IMR-90 (cell line): ENCODE results near the gene MSH6. TPM values are rescaled to one million over a fixed set of nuclear protein-coding genes. Genes with fewer than 3 reads are reported as not detected.

Experiments
- ATAC-seq: fragments of 200-7000 bp; cut with Tn5 transposase; 2 replicates; pipeline ENCODE4 v1.9.1; 2020; ENCODE audit warnings: low read depth, mild to moderate bottlenecking, moderate library complexity
- BruUV-seq: library from RNA; stranded (reverse); fragments of 400-500 nt; replicated peaks from 2 replicates; lab custom pipeline; 2021; lab: Mats Ljungman, UMichigan
- CTCF ChIA-PET: fragments of 300-600 bp; formaldehyde crosslinking; extraction: SDS; loops from one replicate; lab custom pipeline; 2021; ENCODE audit warnings: antibody characterized with exemption; lab: Yijun Ruan, JAX
- POLR2A ChIA-PET: fragments of 300-600 bp; sonication (Branson Sonifier 250); formaldehyde crosslinking; loops from one replicate; lab custom pipeline; 2022; ENCODE audit warnings: antibody characterized with exemption; ENCODE audit not compliant: unreplicated experiment; lab: Charles Lee
- DNase-seq: peaks from one replicate; pipeline ENCODE4 v3.0.0; 2013
- H2AFZ ChIP-seq: replicated peaks from 2 replicates; pipeline ENCODE3; 2013; ENCODE audit warnings: low read length, mild to moderate bottlenecking; ENCODE audit not compliant: poor library complexity
- H2AK5ac ChIP-seq: 2 replicates; pipeline ENCODE4 v1.6.1; 2013; ENCODE audit warnings: low read depth, low read length, inconsistent platforms
- H2AK9ac ChIP-seq: replicated peaks from 2 replicates; pipeline ENCODE3; 2013; ENCODE audit warnings: mild to moderate bottlenecking, low read depth, low read length, moderate library complexity; ENCODE audit not compliant: poor library complexity
- H2BK120ac ChIP-seq: 2 replicates; pipeline ENCODE4 v1.6.1; 2013; ENCODE audit warnings: low read depth, low read length, inconsistent platforms
- H2BK15ac ChIP-seq: 3 replicates; pipeline ENCODE4 v1.6.1; 2013; ENCODE audit warnings: low read depth, low read length, inconsistent platforms
- H2BK20ac ChIP-seq: 2 replicates; pipeline ENCODE4 v1.6.1; 2013; ENCODE audit warnings: low read depth, mild to moderate bottlenecking, inconsistent platforms, low read length, moderate library complexity
- H2BK5ac ChIP-seq: 2 replicates; pipeline ENCODE4 v1.6.1; 2013; ENCODE audit warnings: mild to moderate bottlenecking, low read depth, low read length, inconsistent platforms; ENCODE audit not compliant: poor library complexity, severe bottlenecking
- H3K14ac ChIP-seq: replicated peaks from 2 replicates; pipeline ENCODE4 v1.6.1; 2013; ENCODE audit warnings: low read depth, low read length, inconsistent platforms
- H3K18ac ChIP-seq: 2 replicates; pipeline ENCODE4 v1.6.1; 2013; ENCODE audit warnings: low read depth, low read length, control low read depth
- H3K23ac ChIP-seq: 2 replicates; pipeline ENCODE4 v1.6.1; 2013; ENCODE audit warnings: low read depth, low read length, inconsistent platforms
- H3K27ac ChIP-seq: 2 replicates; pipeline ENCODE4 v1.5.1; 2013; ENCODE audit warnings: mild to moderate bottlenecking, control low read depth, low read length; ENCODE audit not compliant: insufficient read depth
- H3K27me3 ChIP-seq: 2 replicates; pipeline ENCODE4 v1.6.1; 2013; ENCODE audit warnings: low read length; ENCODE audit not compliant: control insufficient read depth, insufficient read depth
- H3K36me3 ChIP-seq: 2 replicates; pipeline ENCODE4 v1.6.1; 2013; ENCODE audit warnings: low read length, mixed read lengths; ENCODE audit not compliant: control insufficient read depth, insufficient read depth
- H3K4ac ChIP-seq: 2 replicates; pipeline ENCODE4 v1.6.1; 2013; ENCODE audit warnings: low read depth, low read length, inconsistent platforms
- H3K4me1 ChIP-seq: 2 replicates; pipeline ENCODE4 v1.6.1; 2013; ENCODE audit warnings: low read length, mixed read lengths; ENCODE audit not compliant: control insufficient read depth, insufficient read depth
- H3K4me2 ChIP-seq: 2 replicates; pipeline ENCODE4 v1.6.1; 2013; ENCODE audit warnings: low read depth, mild to moderate bottlenecking, control low read depth, low read length, moderate library complexity
- H3K4me3 ChIP-seq: 2 replicates; pipeline ENCODE4 v1.5.1; 2013; ENCODE audit warnings: low read depth, mild to moderate bottlenecking, control low read depth, low read length, moderate library complexity; ENCODE audit not compliant: insufficient read depth
- H3K56ac ChIP-seq: 2 replicates; pipeline ENCODE4 v1.6.1; 2013; ENCODE audit warnings: low read length, inconsistent platforms; ENCODE audit not compliant: insufficient read depth; ENCODE audit errors: extremely low read depth
- H3K79me1 ChIP-seq, 2 experiments: 2 replicates each; pipeline ENCODE4 v1.6.1; 2013; ENCODE audit warnings: low read length in 2 of 2, inconsistent platforms in 1 of 2, low read depth in 1 of 2
- H3K9ac ChIP-seq: 2 replicates; pipeline ENCODE4 v1.6.1; 2013; ENCODE audit warnings: low read depth, low read length, control low read depth
- H3K9me1 ChIP-seq: 2 replicates; pipeline ENCODE4 v1.6.1; 2013; ENCODE audit warnings: low read length, inconsistent platforms; ENCODE audit not compliant: insufficient read depth
- H3K9me3 ChIP-seq: 2 replicates; pipeline ENCODE4 v1.6.1; 2013; ENCODE audit warnings: low read length; ENCODE audit not compliant: control insufficient read depth, insufficient read depth
- H4K20me1 ChIP-seq: 2 replicates; pipeline ENCODE4 v1.6.1; 2013; ENCODE audit warnings: low read length, inconsistent platforms; ENCODE audit not compliant: insufficient read depth
- H4K5ac ChIP-seq: 2 replicates; pipeline ENCODE4 v1.6.1; 2013; ENCODE audit warnings: mild to moderate bottlenecking, low read depth, low read length, control low read depth
- H4K8ac ChIP-seq, 2 experiments: 2 replicates each; pipeline ENCODE4 v1.6.1; 2013; ENCODE audit warnings: low read depth in 2 of 2, low read length in 2 of 2, control low read depth in 1 of 2, inconsistent platforms in 1 of 2
- H4K91ac ChIP-seq: 2 replicates; pipeline ENCODE4 v1.6.1; 2013; ENCODE audit warnings: low read depth, low read length, inconsistent platforms; ENCODE audit not compliant: insufficient read depth
- CEBPB ChIP-seq: IDR thresholded peaks from 2 replicates; pipeline ENCODE4 v1.6.1; 2012; ENCODE audit warnings: low read depth, low read length, improper control_type of control experiment
- NFE2L2 ChIP-seq: fragments of 150-350 bp; IDR thresholded peaks from 2 replicates; pipeline ENCODE4 v1.6.1; 2016; ENCODE audit warnings: low read depth, mild to moderate bottlenecking, low read length
- WGBS, 2 experiments: methylation state at CpG; one replicate each; pipeline versions ENCODE4 v1.1.5 to v1.1.7; 2013; ENCODE audit warnings: missing lambda C conversion rate in 2 of 2; ENCODE audit not compliant: insufficient read length in 1 of 2; ENCODE audit errors: extremely low coverage in 2 of 2; 5-methylcytosine and 5-hydroxymethylcytosine counted together
- dilution Hi-C: fragments of 300-500 bp; cut with HindIII; formaldehyde crosslinking; loops from one replicate; pipeline ENCODE4 v1.14.3; 2018; ENCODE audit warnings: low sequenced_read_pairs; ENCODE audit not compliant: unreplicated experiment
- in situ Hi-C: fragments of 300-500 bp; cut with MboI; formaldehyde crosslinking; loops from 3 replicates; pipeline ENCODE4 v1.14.3; 2019; ENCODE audit warnings: low sequenced_read_pairs, inconsistent platforms, mixed read lengths
- intact Hi-C: fragments of 100-400 bp; cut with micrococcal nuclease; formaldehyde crosslinking; loops from 2 replicates; pipeline ENCODE4 v1.10.0; 2022
- polyA plus RNA-seq, 3 experiments: library from polyadenylated mRNA; depleted of rRNA; stranded (reverse); fragments of >200 nt; gene quantifications; 2 replicates each; pipeline ENCODE4 v1.2.3, GENCODE V29; 2012; ENCODE audit warnings: low replicate concordance in 1 of 3
- total RNA-seq: library from RNA; depleted of rRNA; stranded (reverse); fragments of >200 nt; gene quantifications from 2 replicates; pipeline ENCODE4 v1.2.3, GENCODE V29; 2012

Gene MSH6
- total and polyA plus RNA-seq, 2 of the 4 experiments (the other 2 are of a cell fraction), result 17.1 to 48.9 TPM

GRCh38 chr2:47769318-47769717, 13.6 kb upstream of the MSH6 start:
- H3K9me3 ChIP-seq, result peaks cover 6% of the 10 kb centered on the region
- no peak overlapping the region for H3K18ac ChIP-seq
- no peak overlapping the region for H2BK15ac ChIP-seq
- H3K4me3 ChIP-seq, result no peak overlapping the region
- no peak overlapping the region for H3K23ac ChIP-seq
- no peak overlapping the region for H3K27ac ChIP-seq
- CTCF ChIA-PET, result interaction anchor here (4.9 kb wide), 1 partner anchor 332 kb away, joined by 39 read pairs; no protein-coding TSS in a partner anchor
- no peak overlapping the region for H2AK9ac ChIP-seq
- BruUV-seq, result no TSS peak
- no peak overlapping the region for H2BK20ac ChIP-seq
- dilution Hi-C loops (no loop called here), in situ Hi-C loops (loop anchor here (5.0 kb wide), 2 partner anchors 332 to 432 kb away; no protein-coding TSS in a partner anchor), intact Hi-C loops (loop anchor here (5.0 kb wide), 1 partner anchor 338 kb away; no protein-coding TSS in a partner anchor)
- WGBS, 2 experiments, result no CpG with 5 or more reads among the region's 9 CpGs
- no peak overlapping the region for H3K4ac ChIP-seq
- H4K20me1 ChIP-seq, result no peaks in the 10 kb centered on the region
- H3K4me1 ChIP-seq, result peaks cover 2% of the 10 kb centered on the region; the same call in 1 of the 2 replicates
- H3K9ac ChIP-seq, result no peak overlapping the region
- no peak overlapping the region for H4K5ac ChIP-seq
- H3K36me3 ChIP-seq, result no peaks in the 10 kb centered on the region
- POLR2A ChIA-PET, result no interaction called here
- ATAC-seq, result no peak
- no peak overlapping the region for H3K14ac ChIP-seq
- no peak overlapping the region for H4K91ac ChIP-seq
- no peak overlapping the region for H3K56ac ChIP-seq
- no peaks in the 10 kb centered on the region for H3K9me1 ChIP-seq
- H2AK5ac ChIP-seq, result no peak overlapping the region
- no peak overlapping the region for H2BK120ac ChIP-seq
- H2AFZ ChIP-seq, result no peak overlapping the region
- peak; percentile 16; the same call in 1 of the 2 replicates for TF ChIP-seq CEBPB
- TF ChIP-seq NFE2L2, result no peak
- no peak for DNase-seq
- H2BK5ac ChIP-seq, result no peak overlapping the region
- H3K4me2 ChIP-seq, result no peak overlapping the region
- 0 out of 2 replicates have a peak, but pooled peaks cover 2% of the 10 kb centered on the region for H3K27me3 ChIP-seq
- H4K8ac ChIP-seq, result no peak overlapping the region
- H3K79me1 ChIP-seq, result no peaks in the 10 kb centered on the region
